ENCODE measurements around the gene TFR2.

TFR2 gene

GRCh38 chr7:100570954-100571828, 70.2 kb downstream of the TFR2 start:
- no peak for DNase-seq

All from CD4-positive, alpha-beta T cell treated with Interleukin-4 for 1 hour (primary cell).